Loucy (cell line): ENCODE results near the gene AGPAT2.

ENCODE experiments used
- EZH2phosphoT487 ChIP-seq: fragments of 200-600 bp; IDR thresholded peaks from 2 replicates; pipeline ENCODE4 v1.6.1; 2018; ENCODE audit warnings: antibody characterized with exemption, mild to moderate bottlenecking, moderate library complexity, borderline replicate concordance
- TF ChIP-seq, protein P1 (sequence below): fragments of 200-600 bp; sonication (generic); conservative IDR thresholded peaks from 2 replicates; pipeline ENCODE4 v1.5.1; 2014; ENCODE audit warnings: mild to moderate bottlenecking, antibody characterized with exemption, low read length

DNA sequence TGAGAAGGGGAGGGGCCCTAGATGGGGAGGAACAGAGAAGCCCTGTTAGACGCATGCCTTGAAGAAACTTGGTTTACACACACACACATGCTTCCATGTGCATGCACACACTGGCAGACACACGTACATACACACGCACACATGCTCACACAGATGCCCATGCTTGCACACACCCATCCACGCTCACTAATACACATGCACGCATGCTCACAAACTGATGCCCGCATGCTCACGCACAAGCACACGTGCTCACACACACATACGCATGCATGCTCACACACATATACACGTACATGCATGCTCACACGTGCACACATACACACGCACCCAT lies 56.6 kb downstream of the AGPAT2 start:
- TF ChIP-seq, protein P1, sequence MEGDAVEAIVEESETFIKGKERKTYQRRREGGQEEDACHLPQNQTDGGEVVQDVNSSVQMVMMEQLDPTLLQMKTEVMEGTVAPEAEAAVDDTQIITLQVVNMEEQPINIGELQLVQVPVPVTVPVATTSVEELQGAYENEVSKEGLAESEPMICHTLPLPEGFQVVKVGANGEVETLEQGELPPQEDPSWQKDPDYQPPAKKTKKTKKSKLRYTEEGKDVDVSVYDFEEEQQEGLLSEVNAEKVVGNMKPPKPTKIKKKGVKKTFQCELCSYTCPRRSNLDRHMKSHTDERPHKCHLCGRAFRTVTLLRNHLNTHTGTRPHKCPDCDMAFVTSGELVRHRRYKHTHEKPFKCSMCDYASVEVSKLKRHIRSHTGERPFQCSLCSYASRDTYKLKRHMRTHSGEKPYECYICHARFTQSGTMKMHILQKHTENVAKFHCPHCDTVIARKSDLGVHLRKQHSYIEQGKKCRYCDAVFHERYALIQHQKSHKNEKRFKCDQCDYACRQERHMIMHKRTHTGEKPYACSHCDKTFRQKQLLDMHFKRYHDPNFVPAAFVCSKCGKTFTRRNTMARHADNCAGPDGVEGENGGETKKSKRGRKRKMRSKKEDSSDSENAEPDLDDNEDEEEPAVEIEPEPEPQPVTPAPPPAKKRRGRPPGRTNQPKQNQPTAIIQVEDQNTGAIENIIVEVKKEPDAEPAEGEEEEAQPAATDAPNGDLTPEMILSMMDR, result no peak
- no peak for TF ChIP-seq EZH2phosphoT487
